Left lobe of liver (tissue), 2 donors: ENCODE results near the gene FAM81B. TPM values are rescaled to one million over a fixed set of nuclear protein-coding genes. Genes with fewer than 3 reads are reported as not detected.
"Not testable (repeated sequence)": the region's sequence is repeated elsewhere in the genome, so short reads cannot be mapped to it uniquely, and the experiment has no call there.

Experiments used
- ATAC-seq: fragments of 200-7000 bp; cut with Tn5 transposase; one replicate; pipeline ENCODE4 v1.9.1; 2020; ENCODE audit warnings: mild to moderate bottlenecking, moderate library complexity
- DNase-seq: peaks from one replicate; pipeline ENCODE4 v3.0.0-alpha.2; 2020; ENCODE audit warnings: low spot score
- total RNA-seq: library from RNA; stranded (reverse); gene quantifications from one replicate; pipeline ENCODE4 v1.2.1, GENCODE V29; 2021
- donor health status: DM: no; HTN: no; CAD: no; lungs with moderate emphysema.
- donor health status: DM: no; HTN: yes; CAD: no.

FAM81B gene, protein sequence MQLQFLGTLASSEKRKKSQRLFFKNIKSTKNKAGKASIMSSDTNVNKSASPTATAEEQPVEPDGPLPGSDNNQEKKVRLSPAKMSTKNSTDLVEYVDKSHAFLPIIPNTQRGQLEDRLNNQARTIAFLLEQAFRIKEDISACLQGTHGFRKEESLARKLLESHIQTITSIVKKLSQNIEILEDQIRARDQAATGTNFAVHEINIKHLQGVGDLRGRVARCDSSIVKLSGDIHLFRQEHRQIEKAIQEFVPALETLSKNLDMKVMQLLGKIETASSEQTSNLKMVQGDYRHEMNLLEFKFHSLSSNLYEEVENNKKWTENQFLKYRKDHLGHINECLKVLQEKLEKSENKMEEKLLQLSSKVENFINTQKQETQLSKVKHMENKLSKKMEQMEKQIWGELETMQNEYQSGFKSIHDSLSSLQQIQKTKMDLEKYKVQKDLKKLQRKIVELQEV
- not detected for total RNA-seq

DNA sequence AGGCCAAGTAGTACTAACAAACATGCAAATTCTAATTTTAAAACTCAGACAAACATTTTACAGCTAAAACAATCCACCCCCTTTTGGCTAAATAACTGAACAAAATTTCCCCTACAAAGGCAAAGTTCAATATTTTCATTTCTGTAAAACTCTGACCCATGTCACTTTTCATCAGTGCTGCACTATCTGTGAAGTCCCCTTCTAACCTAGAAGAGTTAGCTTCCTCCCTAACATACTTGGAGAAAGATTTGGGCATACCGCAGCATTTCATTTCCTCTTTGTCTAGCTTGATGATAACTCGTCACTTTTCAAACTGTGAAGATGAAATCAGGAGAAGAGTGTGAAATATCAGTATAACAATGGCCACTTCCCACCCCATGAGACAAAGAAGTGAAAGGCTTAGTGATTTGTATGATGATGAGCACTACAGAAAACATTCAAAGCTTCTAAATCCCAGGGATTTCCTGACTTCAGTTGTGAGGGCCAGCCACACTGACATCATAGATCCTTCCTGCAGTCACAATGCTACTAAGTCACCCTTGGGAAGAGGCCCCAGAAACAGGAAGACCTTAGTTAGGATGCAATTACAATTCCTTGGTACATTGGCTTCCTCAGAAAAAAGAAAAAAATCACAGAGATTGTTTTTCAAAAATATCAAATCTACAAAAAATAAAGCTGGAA, at the start of gene FAM81B:
FAM81B (plus strand) TSS at position 555 of the 681 bp plus-strand sequence; CDS start at position 579, 24 bp downstream.
- no peak for DNase-seq
- no peak for ATAC-seq

DNA sequence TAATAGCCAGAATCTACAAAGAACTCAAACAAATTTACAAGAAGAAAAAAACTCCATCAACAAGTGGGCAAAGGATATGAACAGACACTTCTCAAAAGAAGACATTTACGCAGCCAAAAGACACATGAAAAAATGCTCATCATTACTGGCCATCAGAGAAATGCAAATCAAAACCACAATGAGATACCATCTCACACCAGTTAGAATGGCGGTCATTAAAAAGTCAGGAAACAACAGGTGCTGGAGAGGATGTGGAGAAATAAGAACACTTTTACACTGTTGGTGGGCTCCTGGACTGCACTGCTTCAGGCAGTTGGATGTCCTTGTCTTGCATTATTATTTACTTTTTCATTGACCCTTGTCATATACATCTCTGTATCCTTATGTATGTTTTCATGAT, 49.7 kb upstream of the FAM81B start:
- not testable (repeated sequence) for DNase-seq, ATAC-seq

DNA sequence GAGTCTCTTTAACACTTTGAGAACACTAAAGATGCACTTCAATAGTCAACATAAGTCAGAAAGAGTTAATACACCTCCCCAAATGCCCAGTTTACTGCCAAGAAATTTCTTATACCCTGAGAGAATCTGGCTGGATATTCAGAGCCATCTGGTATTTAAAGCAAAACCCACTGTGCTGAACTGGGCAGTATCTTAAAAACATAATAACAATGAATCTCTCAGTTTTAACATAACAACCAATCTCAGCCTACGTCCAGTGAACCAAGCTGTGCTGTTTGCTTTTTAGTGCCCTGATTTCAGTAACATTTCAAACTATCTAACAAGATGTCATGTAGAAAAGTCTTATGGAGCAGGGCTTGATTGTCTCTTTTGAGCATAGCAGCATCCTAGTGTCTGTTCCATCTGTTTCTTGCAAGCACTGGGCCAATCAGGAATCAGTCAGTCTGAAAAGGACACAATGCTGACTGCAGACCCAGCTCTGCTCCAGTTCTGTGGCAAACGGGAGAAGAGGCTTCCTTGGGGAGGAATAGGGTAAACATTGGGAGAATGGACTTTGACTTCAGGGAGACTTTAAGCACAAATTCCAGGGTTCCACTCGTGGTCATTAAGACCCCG, 43.6 kb upstream of the FAM81B start:
- ATAC-seq (no peak), DNase-seq (no peak)

DNA sequence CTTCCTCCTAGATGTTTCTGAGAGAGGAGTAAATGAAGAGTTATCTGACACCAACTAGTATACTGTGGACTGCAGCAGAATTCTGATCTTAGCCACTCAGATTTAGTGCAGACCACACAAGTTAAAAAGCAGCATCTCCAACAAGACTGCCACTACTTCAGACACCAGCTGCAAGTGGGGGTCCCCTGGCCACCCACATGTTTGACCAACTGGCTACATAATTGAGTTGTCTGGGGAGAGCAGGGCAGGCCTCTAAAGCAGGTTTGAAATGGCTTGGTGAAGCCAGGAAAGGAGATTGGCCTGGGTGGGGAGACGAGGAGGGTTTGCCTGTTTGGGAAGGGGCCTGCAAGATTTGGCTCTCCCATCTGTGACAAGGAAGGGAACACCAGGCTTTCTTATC, 40.5 kb upstream of the FAM81B start:
- DNase-seq: no peak
- ATAC-seq: no peak

DNA sequence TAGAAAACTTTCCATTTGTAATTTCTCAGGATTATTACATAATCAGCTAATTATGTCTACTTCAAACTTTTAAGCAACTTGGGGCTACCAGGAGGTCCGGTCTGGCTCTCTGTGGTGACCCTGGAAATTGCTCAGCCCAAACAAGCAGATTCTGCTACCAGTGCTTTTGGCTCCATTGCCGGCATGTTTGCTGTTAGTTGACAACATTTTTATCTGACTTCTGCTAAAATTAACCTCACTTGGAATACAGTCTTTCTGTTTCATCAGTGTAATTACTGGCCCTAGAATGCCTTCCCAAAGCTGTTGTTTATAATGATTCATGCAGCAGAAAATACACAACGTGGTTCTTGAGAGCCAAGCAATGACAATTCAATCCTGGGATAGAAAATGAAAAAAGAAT, 38.5 kb upstream of the FAM81B start:
- ATAC-seq (no peak), DNase-seq (no peak)

DNA sequence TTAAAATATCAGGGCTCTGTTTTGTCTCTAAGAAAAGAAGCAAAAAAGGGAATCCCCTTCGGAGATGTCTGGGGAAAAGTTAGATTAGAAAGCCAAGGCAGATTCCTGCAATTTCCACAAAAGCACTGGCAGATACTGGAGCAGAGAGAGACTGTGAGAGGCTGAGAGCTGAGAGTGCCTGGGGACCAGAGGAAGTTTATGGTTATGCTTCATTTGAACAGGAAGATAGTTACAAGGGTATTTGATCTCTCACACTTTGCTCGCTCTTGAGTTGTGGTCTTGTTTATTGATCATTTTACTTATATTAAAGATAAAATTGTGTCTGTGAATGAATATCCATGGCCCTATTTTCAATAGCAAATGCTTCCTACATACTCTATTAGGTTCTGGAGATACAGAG, 32.8 kb upstream of the FAM81B start:
- DNase-seq (no peak), ATAC-seq (no peak)

DNA sequence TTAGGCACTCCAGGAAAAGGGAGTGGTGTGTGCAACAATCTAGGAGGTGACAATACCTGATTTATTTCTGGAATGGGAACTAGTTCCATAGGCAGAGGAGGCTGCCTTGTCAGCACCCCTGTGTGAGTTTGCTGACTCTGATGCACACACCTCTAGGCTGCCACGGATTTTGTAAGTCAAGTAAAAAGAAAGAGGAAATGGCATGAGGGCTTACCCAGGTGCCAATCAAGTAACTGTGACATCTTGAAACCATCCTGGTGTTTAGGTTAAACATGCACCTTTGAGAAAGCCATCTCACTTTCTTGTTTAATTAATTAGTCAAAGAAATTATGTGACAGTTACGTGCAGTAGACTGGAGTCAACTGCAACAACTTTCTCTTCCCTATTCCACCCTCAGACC, 32.3 kb upstream of the FAM81B start:
- ATAC-seq (no peak), DNase-seq (no peak)

DNA sequence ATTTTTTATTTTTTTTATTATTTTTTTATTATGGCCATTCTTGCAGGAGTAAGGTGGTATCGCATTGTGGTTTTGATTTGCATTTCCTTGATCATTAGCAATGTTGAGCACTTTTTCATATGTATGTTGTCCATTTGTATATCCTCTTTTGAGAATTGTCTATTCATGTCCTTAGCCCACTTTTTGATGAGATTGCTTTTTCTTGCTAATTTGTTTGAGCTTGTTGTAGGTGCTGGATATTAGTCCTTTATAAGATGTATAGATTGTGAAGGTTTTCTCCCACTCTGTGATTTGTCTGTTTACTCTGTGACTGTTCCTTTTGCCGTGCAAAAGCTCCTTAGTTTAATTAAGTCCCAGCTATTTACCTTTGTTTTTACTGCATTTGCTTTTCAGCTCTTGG, 30.5 kb upstream of the FAM81B start:
- not testable (repeated sequence) for ATAC-seq, DNase-seq

DNA sequence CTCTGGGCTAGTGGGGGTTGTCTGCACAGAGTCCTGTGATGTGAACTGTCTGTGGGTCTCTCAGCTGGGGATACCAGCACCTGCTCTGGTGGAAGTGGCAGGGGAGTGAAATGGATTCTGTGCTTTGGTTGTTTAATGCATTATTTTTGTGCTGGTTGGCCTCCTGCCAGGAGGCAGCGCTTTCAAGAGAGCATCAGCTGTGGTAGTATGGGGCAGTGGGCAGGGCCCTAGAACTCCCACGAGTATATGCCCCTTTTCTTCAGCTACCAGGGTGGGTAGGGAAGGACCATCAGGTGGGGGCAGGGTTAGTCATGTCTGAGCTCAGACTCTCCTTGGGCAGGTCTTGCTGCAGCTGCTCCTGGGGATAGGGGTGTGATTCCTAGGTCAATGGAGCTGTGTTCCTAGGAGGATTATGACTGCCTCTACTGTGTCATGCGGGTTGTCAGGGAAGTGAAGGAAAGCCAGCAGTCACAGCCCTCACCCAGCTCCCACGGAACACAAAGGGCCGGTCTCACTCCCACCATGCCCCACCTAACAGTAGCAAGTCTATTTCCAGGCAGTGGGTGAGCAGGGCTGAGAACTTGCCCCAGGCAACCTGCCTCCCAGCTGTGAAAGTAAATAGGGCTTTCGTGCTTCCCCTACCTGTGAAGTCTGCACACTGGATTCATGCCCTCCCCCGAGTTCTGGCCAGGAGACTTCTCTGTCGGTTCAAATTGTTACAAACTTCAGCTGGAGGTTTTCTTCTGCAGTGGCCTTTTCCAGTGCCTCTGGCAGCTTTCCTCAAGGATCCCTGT, 25.7 kb upstream of the FAM81B start:
- ATAC-seq: no peak
- no peak for DNase-seq

DNA sequence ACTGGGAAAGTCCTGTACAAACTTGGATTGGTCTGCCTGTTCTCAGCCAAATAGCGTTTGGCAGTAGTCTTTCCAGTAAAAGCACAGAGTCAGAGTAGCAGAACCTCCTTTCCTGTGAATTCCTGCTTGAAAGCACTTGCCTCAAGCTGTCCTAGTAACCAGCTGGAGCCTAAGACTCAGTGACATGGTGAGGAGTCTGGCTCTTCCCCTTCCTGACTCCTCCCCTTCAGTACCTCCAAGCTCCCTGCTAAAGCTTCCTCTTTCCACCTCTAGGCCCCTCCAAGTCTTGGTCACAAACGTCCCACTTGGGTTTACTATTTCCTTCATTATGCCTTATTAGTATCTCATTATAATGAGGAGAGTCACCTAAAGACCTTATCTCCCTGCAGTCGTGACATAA, 21.4 kb upstream of the FAM81B start:
- DNase-seq: no peak

DNA sequence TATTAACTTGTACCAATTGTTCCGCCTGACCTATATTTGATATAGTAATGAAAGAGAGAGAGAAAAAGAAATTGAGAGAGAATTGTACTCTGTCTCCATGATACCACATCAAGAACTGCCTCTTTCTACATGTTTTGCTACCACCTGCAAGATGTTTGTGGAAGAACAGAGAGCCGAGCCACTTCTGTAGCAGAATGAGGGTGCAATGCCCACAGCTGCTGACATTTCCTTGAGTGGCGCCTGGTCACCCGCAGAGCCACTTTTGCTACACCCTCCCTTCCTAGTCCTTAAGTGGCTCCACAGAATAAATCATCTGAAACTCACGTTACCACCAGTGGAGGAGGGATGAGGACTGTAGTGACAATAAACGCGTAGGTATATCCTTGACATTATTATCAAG, 17.1 kb upstream of the FAM81B start:
- no peak for ATAC-seq
- no peak for DNase-seq

More for the DNA sequence above, 21.4 kb upstream of the FAM81B start:
- no peak for ATAC-seq

DNA sequence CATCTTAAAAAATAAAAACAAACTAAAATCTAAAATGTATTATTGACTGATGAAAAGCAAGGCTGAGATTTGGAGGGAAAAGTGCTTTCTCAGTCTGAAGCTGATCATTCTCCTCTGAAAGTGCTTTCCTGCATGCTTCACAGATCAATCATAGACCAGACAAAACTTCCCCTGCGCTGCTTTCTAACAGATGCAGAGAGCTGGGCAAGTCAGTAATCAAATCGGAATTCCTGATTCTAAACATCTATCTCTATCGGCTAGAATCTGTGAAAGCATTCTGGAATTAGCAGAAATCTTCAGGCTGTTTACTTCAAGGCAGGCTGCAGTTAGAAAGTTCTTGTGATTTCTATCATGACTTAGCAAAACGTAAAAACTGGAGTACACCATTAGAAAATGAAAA, 15.6 kb upstream of the FAM81B start:
- DNase-seq (no peak), ATAC-seq (no peak)

DNA sequence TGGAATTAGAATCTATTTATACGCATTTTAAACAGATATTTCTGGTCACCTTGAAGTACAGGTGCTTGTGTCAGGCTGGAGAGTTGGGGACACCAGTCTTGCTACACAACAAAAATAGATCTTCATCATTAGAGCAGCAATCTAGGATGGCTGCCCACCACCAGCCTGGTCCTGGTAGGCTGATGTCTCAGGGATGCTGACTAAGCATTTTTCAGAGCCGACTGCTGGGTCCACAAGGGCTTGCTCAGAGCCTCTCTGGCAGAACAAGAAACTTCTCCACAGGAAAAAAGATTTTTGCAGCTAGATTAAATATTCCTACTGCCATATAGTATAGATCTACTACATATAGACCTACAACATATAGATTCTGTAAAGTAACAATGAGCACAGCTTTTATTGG, 12.0 kb upstream of the FAM81B start:
- DNase-seq (no peak), ATAC-seq (no peak)

DNA sequence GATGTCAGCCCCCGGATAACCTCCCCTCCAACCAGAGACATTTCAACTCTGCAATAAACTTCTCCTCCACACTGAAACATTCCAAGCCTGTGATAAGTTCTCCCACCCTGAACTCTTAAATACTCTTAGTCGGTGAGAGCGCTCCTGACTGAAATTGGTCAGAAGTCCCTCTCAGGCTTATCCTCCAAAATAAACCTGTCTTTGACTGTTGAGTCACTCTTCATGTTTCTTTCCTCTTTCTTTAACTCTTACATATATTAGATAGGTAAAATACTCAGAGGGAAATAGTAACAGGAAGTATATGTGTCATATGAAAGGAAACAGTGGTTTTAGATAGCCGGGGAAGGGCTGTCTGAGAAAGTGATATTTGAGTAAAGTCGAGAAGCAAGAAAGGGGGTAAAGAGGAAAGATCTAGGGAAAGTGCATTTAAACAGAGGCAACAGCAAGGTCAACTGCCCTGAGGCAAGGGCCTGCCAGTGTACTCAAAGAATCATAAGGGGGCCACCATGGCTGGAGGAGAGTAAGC, 11.0 kb upstream of the FAM81B start:
- ATAC-seq (no peak), DNase-seq (no peak)

DNA sequence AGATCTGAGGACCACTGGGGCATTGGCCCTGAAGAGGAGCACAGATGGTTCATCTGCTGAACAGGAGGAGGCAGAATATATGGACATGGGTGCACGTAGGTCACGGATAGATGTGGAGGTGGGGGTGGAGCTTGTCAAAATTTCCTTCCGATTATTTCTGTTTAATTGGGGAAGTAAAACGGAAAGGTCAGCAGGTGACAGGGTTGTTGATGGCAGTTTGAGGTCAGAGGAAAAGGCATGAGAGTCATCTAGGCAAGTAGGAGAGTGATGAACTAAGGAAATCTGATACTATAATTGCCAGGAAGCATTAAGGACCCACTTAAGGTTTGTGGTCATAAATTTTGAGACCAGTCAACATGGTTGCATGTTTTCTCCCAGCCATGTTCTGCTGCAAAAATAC, 8.4 kb upstream of the FAM81B start:
- DNase-seq: no peak
- ATAC-seq: no peak

DNA sequence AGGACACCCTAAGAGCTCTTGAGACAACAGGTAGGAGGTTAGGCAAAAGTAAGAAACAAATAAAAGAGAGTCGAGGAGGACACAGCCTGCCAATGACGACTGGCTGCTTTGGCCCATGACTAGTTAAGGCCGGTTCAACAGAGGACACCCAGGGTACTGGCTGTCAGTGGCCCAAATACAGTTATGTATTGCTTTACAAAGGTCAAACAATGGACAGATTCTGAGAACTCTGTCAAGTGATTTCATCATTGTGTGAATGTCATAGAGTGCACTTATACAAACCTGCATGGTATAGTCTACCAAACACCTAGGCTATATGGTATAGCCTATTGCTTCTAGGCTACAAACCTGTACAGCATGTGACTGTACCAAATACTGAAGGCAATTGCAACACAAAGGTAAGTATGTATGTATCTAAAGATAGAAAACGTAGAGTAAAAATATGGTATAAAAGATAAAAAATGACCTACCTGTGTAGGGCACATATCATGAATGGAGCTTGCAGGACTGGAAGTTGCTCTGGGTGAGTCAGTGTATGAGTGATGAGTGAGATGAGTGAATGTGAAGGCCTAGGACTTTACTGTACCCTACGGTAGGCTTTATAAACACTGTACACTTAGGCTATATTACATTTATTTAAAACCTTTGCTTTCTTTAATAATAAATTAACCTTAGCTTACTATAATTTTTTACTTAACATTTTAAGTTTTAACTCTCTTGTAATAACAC, 6.5 kb upstream of the FAM81B start:
- no peak for ATAC-seq
- DNase-seq: no peak

DNA sequence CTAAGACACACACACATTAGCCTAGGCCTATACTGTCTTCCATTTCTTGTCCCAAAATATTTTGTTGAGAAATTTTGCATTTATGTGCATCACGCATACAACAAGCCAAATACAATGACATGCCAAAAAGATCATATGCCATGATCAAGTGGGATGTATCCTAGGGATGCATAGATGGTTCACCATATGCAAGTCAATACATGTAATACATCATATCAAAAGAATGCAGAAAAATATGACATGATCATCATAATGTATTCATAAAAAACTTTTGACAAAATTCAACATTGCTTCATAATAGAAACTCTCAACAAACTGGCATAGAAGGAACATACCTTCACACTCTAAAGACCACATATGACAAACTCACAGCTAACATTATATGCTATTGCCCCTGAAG, 5.8 kb upstream of the FAM81B start:
- no peak for ATAC-seq
- DNase-seq: no peak

DNA sequence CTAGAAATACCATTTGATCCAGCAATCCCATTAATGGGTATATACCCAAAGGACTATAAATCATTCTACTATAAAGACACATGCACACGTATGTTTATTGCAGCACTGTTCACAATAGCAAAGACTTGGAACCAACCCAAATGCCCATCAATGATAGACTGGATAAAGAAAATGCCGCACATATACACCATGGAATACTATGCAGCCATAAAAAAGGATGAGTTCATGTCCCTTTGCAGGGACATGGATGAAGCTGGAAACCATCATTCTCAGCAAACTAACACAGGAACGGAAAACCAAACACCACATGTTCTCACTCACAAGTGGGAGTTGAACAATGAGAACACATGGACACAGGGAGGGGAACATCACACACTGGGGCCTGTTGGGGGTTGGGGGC, 799 bp downstream of the FAM81B start:
- not testable (repeated sequence) for DNase-seq, ATAC-seq

DNA sequence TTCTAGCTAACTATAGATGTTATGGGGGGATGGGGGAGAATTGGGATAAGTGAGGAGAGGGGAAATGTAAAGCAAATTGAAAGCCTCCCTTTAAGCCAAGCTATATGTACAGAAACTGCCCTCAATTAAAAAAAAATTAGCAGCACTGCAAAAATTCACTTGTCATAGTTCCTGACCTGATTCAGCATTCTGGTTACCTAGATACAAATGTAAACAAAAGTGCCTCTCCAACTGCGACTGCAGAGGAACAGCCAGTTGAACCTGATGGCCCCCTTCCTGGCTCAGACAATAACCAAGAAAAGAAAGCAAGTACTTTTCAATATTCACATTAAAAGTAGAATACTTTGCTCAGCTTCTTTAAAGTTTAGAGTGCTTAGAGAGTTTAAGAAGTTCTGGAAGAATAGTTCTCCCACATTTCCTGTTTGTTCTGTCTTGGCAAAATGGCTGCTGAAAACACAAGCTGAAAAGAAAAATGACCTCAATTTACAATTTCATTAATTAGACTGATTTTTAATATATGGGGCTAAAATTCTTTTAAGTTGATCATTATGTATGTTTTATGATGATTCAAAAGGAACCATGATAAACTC, 1.5 kb downstream of the FAM81B start:
- no peak for DNase-seq
- ATAC-seq: peak; percentile 62

DNA sequence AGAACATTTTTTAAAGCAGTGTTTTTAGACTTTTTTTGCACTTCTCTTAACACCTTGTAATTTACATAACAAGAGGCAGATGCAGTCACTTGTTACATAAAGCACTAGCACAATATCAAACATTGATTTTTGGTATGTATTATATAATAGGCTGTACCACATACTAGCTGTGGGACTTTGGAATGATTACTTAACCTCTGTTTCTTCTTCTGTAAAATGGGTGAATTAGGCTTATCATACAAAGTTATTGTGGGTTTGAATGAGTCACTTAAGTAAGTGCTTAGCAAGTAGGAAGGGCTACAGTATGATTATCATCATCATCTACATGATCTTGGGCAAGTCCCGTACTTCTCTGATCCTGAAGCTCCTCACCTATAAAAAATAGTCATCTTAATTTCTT, 2.1 kb downstream of the FAM81B start:
- ATAC-seq (no peak), DNase-seq (no peak)
